WI38 (cell line): ENCODE measurements around the gene C8A.

Source experiments
- H3K4me3 ChIP-seq: 2 replicates; pipeline ENCODE4 v1.5.1; 2011; ENCODE audit warnings: low read depth, mild to moderate bottlenecking, control low read depth, low read length
- TF ChIP-seq, protein P1 (sequence below): IDR thresholded peaks from 2 replicates; pipeline ENCODE4 v1.5.1; 2012; ENCODE audit warnings: low read depth, mild to moderate bottlenecking, control low read depth, low read length

The C8A gene

DNA sequence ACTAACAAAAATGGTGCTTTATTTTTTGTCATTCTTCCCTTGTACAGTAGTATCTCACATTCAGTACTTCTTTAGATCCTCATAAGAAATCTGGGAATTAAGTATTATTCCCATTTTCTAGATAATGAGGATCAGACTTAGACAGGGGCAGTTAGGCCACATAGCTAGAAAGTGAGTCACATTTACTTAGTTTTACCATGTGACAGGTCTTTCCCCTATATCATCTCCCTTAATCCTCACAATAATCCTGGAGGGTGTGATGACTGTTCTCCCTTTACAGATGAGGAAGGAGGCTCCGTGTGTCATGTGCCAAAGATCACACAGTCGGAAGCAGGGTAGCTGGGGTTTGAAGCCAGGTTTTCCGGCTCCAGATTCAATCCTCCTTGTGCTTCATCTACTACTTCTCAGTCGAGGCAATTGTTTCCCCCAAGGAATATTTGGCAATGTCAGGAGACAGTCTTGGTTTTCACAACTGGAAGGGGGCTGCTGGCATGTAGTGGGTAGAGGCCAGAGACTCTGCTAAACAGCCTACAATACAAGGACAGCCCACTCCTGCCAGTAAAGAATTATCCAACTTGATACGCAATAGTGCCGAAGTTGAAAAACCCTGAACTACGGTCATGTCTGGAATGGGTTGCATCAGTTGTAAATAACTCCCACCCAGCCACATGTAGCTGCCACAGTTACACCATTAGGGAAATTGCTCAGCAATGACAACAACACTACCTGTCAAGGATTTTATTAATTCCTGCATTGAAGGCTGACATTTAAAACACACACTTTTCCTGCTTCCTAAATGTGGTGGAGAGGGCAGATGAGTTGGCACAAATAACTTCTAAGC lies 56.7 kb downstream of the C8A start:
- TF ChIP-seq, protein P1, sequence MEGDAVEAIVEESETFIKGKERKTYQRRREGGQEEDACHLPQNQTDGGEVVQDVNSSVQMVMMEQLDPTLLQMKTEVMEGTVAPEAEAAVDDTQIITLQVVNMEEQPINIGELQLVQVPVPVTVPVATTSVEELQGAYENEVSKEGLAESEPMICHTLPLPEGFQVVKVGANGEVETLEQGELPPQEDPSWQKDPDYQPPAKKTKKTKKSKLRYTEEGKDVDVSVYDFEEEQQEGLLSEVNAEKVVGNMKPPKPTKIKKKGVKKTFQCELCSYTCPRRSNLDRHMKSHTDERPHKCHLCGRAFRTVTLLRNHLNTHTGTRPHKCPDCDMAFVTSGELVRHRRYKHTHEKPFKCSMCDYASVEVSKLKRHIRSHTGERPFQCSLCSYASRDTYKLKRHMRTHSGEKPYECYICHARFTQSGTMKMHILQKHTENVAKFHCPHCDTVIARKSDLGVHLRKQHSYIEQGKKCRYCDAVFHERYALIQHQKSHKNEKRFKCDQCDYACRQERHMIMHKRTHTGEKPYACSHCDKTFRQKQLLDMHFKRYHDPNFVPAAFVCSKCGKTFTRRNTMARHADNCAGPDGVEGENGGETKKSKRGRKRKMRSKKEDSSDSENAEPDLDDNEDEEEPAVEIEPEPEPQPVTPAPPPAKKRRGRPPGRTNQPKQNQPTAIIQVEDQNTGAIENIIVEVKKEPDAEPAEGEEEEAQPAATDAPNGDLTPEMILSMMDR: no peak
- no peak overlapping the region for H3K4me3 ChIP-seq

DNA sequence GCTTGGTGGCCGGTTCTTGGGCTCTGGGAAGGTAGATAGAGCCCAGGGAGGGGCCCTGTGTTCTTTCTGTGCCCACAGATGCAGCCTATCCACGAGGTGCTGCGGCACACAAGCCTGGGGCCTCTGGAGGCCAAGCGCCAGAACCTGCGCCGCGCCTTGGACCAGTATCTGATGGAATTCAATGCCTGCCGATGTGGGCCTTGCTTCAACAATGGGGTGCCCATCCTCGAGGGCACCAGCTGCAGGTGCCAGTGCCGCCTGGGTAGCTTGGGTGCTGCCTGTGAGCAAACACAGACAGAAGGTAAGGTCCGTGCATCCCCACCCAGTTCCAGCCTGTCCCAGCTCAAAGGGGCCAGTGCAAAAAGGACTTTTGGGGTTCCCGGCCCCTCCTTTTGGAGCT lies 57.7 kb downstream of the C8A start:
- no peak overlapping the region for H3K4me3 ChIP-seq
- TF ChIP-seq, protein P1: no peak

DNA sequence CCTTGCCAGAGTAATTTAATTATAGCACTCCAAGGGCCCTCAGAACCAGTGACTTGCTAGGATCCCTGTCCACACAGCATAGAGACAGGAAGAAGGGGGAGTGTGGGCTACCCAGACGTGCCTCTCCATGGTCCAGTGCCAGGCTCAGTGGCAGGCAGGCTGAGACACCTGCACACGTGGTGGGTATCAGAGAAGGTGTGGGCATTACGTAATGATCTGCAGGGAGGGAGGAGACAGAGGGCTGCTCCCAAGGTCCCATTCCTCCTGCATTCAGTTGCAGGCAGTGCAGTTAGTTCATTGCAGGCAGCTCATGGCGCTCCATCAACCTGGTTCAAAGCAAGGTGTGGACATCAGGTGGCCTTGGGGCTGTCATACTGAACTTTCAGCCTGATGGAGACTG lies 61.4 kb downstream of the C8A start:
- no peak overlapping the region for H3K4me3 ChIP-seq

DNA sequence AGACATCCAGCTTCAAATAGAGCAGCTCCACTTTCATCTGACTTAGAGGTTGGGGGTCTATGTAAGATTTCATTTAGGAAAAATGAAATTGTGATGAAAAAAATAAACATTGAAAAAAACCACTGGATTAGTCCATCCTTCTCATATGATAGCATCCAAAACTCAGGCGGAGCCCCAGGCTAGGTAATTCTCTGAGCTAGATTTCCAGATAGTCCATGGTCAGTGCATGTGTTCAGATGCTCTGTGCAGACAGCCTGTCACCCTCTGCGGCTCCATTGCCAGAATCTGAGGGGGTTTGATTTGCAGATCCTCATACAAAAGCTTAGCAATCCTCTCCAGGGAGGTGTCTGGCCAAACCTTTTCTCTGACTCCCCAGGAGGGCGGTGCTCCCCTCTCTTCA lies 62.0 kb downstream of the C8A start:
- TF ChIP-seq, protein P1: no peak
- no peak overlapping the region for H3K4me3 ChIP-seq

More for the DNA sequence above, 61.4 kb downstream of the C8A start:
- TF ChIP-seq, protein P1: no peak

DNA sequence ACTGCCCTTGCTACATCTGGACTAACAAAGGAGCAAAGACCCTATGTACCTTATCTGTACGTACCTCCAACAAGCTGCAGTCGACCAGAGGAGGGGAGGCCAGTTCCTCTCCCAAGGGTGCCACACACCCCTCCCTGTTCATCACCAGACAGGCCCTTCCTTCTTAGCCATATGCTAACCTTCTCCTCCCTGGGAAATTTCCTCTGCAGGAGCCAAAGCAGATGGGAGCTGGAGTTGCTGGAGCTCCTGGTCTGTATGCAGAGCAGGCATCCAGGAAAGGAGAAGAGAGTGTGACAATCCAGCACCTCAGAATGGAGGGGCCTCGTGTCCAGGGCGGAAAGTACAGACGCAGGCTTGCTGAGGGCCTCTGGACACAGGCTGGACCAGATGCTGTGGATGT lies 62.8 kb downstream of the C8A start:
- no peak overlapping the region for H3K4me3 ChIP-seq
- TF ChIP-seq, protein P1: no peak

DNA sequence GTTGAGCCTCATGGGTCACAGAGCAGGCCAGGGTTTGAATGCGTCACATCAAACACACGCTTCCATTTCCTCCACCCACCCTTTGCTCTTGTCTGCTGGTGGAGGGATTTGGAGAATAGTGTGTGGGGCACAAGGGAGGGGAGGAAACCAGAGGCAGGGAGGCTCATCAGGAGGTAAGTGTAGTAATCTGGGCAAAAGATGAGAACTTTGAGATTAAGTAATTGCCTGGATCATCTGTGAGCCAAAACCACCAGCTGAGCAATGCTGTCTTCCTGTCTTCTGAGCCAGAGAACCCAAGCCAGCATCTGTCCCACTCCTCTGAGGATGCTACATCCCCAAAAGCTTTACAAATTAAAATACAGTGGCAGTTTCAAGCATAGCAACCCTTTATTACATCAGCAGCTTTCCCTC lies 66.0 kb downstream of the C8A start:
- TF ChIP-seq, protein P1: no peak
- no peak overlapping the region for H3K4me3 ChIP-seq

DNA sequence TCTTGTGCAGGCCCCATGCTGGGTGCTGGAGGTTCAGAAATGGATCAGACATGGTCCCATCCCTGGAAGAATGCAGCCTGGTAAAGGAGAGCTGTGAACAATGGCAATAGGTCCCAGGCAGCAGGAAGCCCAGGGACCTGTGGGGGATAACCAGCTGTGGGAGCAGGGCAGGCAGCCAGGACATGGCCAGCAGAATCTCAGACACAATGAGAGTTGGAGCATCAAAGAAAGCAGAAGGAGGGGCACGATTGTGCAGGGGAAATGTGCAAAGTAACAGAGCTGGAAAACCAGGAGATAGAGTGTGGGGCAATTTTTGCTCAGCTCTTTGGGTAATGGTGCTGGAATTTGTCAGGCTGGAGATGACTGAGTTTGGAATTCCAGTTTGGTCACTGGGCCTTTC lies 66.9 kb downstream of the C8A start:
- TF ChIP-seq, protein P1: no peak
- no peak overlapping the region for H3K4me3 ChIP-seq
